T-helper 1 cell (primary cell): ENCODE data around the gene SQOR.
A peak's percentile ranks its signal among the peaks of the same experiment; 100 is the strongest.

Experiments
- DNase-seq, 5 donors: peaks; one replicate each; pipeline ENCODE4 v3.0.0-alpha.2; 2012 to 2020
- total RNA-seq, 4 donors: gene quantifications; one replicate each; lab custom pipeline; 2026; lab: John Stamatoyannopoulos, UW

Gene SQOR
- total RNA-seq: 9.2 to 13.9 (median 13.4) reads per million in 4 donors

DNA sequence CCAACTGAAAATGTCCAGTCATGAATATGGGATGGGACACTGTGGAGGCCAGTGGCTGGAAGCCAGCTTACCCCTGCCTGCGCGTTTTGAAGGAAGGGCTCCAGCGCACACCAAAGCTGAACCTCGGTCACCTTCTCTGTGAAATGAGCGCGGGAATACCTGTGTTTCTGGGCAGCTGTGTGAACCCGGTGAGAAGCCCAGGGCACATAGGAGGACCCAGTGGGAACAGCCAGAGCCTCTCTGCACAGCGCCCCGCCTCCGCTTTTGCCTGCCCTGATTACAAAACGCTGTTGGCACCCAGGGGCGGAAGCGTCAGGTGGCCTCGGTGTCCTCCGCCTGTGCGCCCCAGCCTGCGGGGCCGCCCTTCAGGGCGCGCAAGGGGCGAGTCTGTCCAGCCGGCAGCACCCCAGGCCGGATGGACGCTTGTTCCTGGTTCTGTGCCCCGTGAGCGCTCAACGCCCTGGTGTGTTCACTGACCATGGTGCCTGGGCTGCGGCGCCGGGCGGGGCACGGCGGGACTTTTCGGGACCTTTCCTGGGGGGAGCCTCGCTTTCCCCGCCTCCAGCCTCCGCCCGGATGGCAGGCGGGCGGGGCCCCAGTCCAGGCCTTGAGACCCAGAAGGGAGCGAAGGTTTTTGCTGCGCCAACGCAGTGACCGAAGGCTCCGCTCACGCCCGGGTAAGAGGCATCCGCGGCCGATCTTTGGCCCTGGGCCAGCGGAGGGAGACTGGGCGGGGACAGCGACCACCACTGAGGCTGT is at the start of gene SQOR:
TSS of gene SQOR (plus strand) at position 598 of the 759 bp plus-strand sequence. CDS start 23,895 bp downstream, outside the sequence.
- DNase-seq: peak; percentile 38 to 83 (median 54)

DNA sequence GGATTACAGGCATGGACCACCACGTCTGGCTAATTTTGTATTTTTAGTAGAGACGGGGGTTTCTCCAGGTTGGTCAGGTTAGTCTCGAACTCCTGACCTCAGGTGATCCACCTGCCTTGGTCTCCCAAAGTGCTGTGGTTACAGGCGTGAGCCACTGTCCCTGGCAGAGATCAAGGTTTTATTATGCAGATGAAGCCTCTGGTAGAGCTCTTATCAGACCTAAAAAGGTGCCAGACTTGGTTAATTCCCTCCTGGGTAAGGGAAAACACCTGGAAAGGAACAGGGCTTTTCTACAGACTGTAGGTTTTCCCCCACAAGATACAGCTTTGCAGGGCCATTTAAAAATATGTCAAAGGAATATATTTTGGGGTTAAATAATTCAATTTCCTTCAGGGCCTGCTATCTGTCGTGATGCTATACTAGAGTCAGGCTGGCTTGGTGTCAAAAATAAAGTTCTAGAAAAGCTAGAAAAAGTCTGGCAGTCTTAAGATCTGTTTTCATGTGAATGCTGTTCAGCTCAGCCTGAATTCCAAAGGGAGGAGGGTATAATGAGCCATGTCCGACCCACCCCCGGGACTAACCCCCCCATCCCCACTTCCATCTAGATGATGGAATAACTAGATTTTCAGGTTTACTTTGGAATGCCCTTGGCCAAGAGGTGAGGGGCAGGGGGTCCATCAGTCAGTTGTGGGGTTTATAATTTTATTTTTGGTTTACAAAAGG is 49.6 kb upstream of the SQOR start:
- DNase-seq: no peak

DNA sequence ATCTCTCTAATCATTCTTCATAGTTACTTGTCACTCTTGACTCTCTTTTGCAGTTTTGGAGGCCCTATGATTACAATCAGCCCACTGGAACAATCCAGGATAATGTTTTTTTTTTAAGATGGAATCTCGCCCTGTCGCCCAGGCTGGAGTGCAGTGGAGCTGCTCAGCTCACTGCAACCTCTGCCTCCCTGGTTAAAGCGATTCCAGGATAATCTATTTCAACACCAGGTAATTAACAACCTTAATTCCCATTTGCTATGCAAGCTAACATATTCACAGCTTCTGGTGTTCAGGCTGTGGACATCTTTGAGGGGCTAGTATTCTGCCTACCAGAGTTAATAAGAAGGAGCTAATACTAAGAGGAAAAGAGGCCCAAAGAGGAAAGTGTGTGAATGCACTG is 48.7 kb upstream of the SQOR start:
- no peak for DNase-seq

DNA sequence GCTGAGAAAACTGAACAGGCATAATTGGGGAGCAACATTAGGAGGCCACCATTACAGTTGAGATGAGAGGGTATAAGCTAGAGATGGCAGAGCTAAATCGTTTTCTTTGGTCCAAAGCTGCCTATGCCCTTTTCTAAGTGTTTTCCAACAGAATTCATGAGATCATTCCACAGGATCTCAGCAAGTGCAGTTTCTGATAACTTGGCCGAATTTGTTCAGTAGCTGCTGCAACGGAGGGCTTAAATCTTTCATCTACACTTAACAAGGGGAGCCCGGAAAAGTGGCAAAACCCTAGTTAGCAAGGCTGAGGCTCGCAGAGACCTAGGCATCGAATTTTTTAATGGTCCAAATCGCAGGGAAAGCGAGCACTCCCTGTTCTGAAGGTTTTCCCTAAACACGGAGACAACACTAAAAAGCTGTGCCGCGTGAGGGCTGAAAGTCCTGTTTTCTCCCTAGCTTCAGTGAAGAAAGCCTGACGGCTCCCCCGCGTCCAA is 48.2 kb upstream of the SQOR start:
- no peak for DNase-seq

DNA sequence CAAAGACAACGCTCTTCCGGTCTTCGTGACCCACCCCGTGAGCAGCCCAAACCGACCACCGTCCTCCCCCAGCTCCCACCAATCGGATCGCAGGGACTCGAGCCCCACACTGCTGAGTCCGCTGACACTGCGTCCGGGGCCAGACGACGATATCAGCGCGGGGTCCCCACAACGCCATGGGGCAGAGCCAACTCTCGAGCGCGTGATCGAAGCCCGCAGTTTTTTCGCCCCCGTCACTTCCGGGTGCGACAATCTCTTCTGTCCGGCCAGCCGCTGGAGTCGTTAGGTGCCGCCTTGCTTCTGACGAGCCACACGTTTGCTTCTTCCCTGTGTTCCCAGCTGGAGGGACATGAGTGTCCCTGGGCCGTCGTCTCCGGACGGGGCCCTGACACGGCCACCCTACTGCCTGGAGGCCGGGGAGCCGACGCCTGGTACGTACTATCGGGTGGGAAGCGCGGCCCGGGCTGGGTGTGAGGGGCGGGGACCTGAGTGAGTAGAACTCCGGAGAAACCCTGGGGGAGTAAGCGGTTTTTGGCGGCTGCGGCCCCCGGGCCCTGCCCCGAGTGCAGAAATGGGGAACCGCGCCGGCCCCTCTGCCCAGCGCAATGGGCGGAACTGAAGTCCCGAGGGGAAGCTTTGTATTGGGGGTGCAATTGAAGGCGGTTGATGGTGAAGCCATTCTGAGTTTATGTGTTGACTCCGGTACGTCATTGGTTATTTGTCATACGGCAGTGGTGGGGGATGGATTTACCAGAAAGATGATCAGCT is 47.5 kb upstream of the SQOR start, which contains the start of gene BLOC1S6:
TSS of gene BLOC1S6 (plus strand) at position 285 of the 768 bp plus-strand sequence. CDS start at position 350, 65 bp downstream.
- peak; percentile 73 to 90 (median 80) for DNase-seq

DNA sequence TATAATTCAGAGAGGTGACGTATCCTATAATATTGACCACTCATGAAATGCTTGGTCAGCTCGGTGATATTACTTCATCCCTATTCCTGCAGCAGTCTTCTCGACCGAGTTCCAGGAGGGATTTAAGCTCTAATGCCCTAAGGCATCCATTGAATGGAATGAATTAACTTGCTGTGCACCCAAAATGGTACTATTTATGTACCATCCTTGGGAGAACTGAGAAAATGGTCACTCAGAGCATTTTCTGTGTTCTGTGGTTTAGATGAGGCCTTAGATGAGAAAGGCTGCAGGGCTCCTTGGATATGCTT is 47.0 kb upstream of the SQOR start:
- DNase-seq: no peak

DNA sequence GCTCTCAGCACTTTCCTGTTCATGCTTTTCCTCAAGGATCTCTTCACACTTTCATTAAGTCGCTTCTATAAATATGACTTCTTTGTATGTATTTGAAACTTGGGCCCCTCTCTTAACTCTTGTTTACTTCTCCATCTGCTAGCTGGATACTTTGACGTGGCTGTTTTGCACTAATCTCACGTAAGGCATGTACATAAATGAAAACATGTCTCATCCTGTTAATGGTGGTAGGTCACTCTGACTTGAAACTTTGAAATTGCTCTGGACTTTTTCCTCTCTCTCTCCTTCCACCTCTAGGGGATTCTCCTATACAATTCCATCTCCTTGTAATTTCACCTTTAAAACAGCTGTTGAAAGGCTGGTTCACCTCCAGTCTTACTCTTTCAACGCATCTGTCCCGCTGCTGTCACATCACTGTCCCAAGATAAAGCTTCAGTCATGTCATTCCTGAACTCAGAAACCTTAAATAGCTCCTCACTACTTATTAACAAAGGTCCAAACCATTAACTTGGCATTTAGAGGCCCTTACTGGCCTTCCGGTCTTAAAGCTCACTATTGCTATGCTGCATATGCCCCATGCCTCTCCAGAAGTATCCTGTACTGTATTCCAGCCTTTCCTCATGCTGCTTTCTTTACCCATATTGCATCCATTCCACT is 46.5 kb upstream of the SQOR start:
- DNase-seq: peak in 1 of 5 donors; percentile 5

DNA sequence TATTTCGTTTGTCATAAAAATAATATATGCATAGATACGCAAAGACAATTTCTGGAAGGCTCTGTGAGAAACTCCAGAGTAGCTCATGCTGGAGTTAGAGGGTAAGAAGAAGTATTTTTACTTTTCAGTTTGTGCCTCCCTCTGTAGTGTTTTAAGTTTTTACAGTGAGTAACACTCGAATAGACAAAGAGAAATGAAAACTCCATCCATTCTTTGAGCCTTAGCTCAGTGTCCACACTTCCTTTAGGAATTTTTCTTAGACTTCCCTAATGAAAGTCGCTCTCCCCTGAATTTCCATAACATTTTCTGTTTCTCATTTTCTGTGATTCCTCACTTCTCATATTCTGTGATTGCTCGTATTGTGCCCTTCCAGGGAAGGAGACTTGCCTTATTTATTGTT is 45.6 kb upstream of the SQOR start:
- DNase-seq: no peak

DNA sequence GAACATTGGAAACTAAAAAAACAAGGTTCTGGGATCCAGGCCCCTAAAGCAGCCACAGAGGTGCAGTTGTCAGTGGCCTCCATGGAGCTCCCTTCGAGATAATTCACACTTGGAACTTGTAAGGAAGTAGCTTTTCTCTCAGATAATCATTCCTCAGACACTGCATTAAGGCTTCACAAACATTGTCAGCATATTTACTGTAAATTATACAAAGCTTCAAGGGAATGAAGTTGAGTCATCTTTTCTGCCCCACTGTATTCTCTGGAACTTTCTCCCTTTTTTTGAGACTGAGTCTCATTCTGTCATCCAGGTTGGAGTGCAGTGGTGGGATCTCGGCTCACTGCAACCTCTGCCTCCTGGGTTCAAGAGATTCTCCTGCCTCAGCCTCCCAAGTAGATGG is 40.5 kb upstream of the SQOR start:
- no peak for DNase-seq

DNA sequence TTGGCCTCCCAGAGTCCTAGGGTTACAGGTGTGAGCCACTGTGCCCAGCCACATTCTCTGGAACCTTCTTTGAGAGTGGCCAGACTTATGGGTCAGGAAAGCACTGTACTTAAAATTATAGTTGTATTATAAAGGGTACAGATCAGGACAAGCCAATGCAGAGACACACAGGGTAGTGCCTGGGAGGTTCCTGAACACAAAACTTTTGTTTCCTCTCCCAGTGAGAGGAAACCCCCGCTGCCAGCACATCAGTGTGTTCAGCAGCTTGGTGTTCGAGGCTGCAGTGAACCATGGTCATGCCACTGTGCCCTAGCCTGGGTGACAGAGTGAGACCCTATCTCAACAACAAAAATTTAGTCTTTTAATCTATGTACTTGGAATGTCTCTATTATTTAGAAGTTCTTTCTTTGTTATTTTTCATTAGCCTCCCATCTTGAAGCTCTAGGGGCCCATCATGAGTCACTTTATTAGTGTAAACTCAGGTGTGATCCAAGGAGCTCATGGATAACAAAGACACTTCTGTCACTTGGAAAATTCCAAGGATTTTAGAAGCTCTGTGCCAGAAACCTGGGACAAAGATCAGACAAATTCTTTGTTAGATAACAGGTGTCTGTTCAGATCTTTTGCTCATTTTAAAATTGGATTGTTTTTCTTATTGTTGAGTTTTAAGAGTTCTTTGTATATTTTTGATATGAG is 39.8 kb upstream of the SQOR start:
- DNase-seq: no peak

DNA sequence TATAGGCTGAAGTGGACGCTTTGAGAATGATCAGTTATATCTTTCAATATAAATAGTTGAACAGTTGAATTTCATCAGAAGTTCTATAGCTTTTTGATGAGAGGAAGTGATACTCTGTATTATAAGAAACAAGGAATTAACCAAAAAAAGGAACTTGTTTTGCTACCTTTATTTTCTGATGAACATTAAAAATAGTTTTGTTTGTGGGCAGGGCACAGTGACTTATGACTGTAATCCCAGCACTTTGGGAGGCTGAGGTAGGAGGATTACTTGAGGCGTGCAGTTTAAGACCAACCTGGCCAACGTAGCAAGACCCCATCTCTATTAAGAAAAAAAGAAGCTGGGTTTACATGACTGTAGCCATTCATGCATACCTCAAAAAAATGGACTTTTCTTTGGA is 30.9 kb upstream of the SQOR start:
- DNase-seq: no peak

DNA sequence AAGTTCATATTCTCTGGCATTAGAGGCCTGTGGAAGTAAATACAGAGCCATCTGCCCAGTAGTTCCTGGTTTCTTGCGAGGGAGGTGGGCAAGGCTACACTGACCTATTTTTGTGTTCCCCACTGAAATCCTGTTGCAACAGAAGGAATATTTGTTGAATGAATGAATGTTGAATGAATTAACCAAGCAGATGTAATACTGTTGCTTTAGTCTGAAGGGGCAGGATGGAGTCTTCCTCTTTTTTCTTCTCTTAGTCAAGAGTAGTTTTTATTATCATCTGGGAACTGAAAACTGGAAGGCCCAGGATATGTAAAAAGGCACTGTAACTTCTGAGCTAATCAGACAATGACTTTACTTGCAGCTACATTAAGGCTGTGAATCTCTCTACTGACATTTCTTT is 30.5 kb upstream of the SQOR start:
- DNase-seq: no peak

DNA sequence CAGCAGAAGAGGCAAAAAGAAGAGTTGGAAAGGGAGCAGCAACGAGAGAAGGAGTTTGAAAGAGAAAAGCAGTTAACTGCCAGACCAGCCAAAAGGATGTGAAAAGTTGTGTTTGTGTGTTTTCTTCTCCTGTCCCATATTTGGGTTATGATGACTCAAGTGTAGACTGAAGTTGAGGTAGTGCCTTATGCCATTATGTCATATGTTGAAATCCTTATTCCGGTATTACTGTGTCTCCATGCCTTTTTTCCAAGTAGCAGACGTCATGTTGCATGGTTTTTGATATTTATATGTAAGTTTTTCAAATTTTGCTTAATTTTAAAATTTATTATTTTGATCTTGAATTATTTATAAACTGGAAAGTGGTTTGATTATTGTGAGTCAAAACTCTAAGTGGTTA is 28.4 kb upstream of the SQOR start:
- DNase-seq: peak in 1 of 5 donors; percentile 20

DNA sequence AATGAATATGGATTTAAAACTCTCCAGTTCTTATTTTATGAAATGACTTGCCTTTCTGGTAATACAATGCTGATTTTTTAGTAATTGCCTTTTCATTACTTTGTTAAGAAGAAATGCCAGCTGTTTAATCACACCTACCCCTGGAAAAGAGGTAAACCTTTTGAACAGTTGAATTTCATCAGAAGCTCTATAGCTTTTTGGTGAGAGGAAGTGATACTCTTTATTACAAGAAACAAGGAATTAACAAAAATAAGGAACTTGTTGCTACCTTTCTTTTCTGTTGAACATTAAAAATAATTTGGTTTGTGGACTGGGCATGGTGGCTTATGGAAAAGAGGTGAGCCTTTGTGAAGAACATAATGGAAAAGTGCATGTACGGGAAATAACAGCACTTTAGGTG is 28.0 kb upstream of the SQOR start:
- DNase-seq: no peak

DNA sequence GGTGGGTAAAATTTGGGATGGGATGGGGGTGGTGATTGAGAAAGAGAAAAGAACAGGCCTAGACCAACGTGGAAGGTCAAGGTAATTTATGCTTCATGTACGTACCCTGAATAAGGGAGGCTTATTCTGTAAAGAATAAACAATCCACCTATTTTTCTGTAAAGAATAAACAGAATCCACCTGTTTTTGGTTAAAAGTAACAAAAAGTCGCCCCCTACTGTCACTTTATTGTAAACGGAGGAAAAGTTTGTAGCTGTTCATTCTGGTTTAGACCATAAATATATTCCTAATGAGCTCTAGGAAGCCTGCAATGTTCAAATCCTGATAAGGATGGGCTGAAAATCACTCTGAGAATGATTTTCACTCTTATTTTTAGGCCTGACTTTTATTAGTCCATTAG is 23.5 kb upstream of the SQOR start:
- no peak for DNase-seq

DNA sequence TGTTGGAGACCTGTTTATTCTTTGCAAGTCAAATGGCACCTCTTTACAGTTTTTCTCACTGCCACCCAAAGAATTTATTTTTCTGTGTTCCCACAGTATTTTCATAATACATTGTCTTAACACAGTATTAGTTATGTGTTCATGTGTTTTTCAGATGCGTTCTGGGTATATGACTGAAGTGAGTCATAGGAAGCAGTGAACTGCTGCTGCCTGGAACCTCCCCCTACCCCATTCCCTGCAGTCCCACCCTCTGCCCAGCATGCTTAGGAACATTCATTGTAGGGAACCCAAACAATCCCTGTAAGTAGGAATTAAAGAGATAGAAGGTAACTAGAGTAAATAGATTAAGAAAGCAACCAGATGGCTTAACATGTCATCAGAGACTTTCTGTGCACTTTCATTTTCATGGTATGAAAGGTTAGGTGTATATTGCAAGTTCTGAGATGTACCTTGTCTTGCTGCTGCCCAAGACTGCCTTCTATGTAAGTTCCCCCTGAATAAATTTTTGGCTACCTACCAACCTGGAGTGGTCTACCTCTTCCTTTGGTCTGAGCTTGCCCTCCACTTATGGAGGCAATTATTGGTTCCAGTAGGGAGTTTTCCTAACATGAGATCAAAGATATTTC is 21.9 kb upstream of the SQOR start:
- peak in 1 of 5 donors; percentile 20 for DNase-seq

DNA sequence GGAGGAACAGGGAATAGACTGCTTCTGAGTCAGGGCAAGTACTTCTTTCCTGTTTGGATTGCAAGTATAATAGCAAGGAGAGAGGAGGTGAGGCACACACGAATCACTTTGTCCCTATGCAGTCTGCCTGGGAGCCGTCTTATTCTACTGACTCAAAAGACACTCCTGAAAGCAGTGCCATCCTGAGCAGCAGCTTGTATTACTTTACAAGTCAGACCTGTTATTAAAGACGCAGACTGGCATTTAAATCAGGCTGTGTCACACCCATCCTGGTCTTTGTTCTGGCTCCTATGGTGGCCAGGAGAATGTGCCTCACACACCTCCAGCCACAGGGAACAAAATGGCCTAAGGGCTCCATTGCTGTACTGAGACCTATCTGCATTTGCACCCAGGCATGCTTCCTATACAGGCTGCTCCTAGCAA is 17.9 kb upstream of the SQOR start:
- no peak for DNase-seq

DNA sequence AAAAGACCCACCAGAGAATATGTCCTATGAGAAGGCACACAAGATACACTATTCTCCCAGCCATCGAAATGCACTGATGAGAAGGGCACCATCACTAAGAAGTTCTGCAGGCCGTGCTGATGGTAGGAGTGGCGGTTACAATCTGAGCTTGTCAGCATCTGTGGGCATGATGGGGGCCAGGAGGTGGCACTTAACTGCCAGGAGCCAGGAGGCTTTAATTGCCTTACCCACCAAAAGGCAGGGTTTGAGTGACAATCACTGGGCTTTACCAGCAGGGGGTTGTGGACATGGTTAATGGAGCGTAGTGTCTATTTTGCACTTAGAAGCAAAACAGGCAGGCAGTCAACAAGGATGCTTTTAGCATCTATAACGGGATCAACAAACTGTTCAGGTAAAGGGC is 16.0 kb upstream of the SQOR start:
- DNase-seq: peak in 1 of 5 donors; percentile 35

DNA sequence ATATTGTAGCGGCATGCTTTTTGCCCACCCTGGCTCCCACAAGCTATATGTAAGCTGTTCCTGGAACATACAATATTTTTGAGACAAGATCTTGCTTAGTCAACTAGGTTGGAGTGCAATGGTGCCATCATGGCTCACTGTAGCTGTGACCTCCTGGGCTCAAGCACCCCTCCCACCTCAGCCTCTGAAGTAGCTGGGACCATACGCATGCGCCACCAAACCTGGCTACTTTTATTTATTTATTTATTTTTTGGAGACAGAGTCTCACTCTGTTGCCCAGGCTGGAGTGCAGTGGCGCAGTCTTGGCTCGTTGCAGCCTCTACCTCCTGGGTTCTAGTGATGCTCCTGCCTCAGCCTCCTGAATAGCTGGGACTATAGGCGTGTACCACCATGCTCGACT is 6.7 kb upstream of the SQOR start:
- DNase-seq: no peak

DNA sequence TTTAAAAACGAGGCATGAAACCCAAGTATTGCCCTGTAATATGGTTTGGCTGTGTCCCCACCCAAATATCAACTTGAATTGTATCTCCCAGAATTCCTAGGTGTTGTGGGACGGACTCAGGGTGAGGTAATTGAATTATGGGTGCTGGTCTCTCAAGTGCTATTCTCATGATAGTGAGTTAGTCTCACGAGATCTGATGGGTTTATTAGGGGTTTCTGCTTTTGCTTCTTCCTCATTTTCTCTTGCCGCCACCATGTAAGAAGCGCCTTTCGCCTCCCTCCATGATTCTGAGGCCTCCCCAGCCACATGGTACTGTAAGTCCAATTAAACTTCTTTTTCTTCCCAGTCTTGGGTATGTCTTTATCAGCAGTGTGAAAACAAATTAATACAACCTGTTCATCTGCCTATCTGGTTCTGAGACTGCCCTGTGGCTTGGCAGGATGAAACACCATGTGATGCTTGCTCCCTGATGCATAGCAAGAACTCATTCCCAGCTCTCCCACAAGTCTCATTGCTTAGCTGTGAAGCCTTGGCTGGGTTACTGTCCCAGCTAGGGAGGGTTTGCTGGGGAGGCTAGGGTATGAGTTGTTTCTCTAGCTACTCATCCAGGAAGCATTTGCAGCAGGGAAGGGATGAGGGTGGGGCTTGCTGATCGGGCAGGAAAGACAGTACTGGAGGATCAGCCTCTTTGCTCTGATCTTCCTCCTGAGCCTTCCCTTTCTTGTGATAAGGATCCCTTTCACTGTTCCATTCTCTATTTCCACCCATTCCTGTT is 3.7 kb upstream of the SQOR start:
- no peak for DNase-seq

DNA sequence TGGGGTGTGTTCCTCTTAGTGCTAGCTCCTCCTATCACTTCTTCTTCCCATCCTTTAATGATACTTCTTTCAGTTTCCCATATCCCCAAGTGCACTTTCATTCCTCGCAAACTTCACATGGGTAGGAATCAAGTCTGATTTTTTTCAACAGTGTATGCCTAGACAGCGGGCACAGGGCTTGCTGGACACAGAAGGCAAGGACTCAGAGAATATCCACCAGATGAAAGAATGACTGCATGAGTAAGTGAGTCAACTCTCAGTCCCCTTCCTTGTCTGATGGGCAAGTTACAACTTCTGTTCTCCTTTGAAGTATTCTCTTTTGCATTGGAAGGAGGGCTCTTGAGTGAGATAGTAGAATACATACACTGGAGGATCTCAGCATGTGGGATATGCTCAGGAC is 3.1 kb upstream of the SQOR start:
- DNase-seq: no peak
